AG10803 (cell line): ENCODE results near the gene SSTR3.
A peak's percentile ranks its signal among the peaks of the same experiment; 100 is the strongest.

ENCODE experiments used
- DNase-seq: peaks from one replicate; pipeline ENCODE4 v3.0.0; 2010; ENCODE audit warnings: low read depth
- H3K4me3 ChIP-seq: 2 replicates; pipeline ENCODE4 v1.5.1; 2011; ENCODE audit warnings: mild to moderate bottlenecking, low read length, control low read depth
- CTCF ChIP-seq: conservative IDR thresholded peaks from 2 replicates; pipeline ENCODE4 v1.5.1; 2011; ENCODE audit warnings: mild to moderate bottlenecking, low read length, control low read depth, inconsistent platforms

The SSTR3 gene

GRCh38 chr22:37241351-37242142, 29.3 kb upstream of the SSTR3 start:
- DNase-seq = no peak
- no peak overlapping the region for H3K4me3 ChIP-seq
- TF ChIP-seq CTCF = no peak

GRCh38 chr22:37240941-37241320, 28.7 kb upstream of the SSTR3 start:
- no peak for DNase-seq
- TF ChIP-seq CTCF = no peak
- H3K4me3 ChIP-seq = no peak overlapping the region

- DNase-seq = no peak
- no peak for TF ChIP-seq CTCF
- no peak overlapping the region for H3K4me3 ChIP-seq
These were observed 28.1 kb upstream of the SSTR3 start for GRCh38 chr22:37240240-37240940.

GRCh38 chr22:37239336-37240239, 27.3 kb upstream of the SSTR3 start:
- no peak for TF ChIP-seq CTCF
- no peak for DNase-seq
- H3K4me3 ChIP-seq = no peak overlapping the region

- peak; percentile 51 for DNase-seq
- TF ChIP-seq CTCF = no peak
- H3K4me3 ChIP-seq = no peak overlapping the region
These were observed 25.3 kb upstream of the SSTR3 start for GRCh38 chr22:37237371-37238268.

- H3K4me3 ChIP-seq = no peak overlapping the region
- no peak for DNase-seq
- no peak for TF ChIP-seq CTCF
These were observed 23.8 kb upstream of the SSTR3 start for GRCh38 chr22:37235897-37236607.
